NOMO-1 treated with dmso at 0.1 percent for 144 hours (cell line): Measurements from ENCODE around the gene CFAP251.
A peak's percentile ranks its signal among the peaks of the same experiment; 100 is the strongest.
"Not testable (repeated sequence)": the region's sequence is repeated elsewhere in the genome, so short reads cannot be mapped to it uniquely, and the experiment has no call there.

Source experiments
- DNase-seq: peaks from one replicate; lab custom pipeline; 2025; ENCODE audit not compliant: unreplicated experiment; lab: John Stamatoyannopoulos, UW

The CFAP251 gene

GRCh38 chr12:121903202-121903601 lies 15.2 kb upstream of the CFAP251 start:
- DNase-seq, result no peak

- no peak for DNase-seq
Measured at GRCh38 chr12:121905746-121906145, 12.6 kb upstream of the CFAP251 start.

GRCh38 chr12:121908702-121909101 lies 9.7 kb upstream of the CFAP251 start:
- DNase-seq, result no peak

DNA sequence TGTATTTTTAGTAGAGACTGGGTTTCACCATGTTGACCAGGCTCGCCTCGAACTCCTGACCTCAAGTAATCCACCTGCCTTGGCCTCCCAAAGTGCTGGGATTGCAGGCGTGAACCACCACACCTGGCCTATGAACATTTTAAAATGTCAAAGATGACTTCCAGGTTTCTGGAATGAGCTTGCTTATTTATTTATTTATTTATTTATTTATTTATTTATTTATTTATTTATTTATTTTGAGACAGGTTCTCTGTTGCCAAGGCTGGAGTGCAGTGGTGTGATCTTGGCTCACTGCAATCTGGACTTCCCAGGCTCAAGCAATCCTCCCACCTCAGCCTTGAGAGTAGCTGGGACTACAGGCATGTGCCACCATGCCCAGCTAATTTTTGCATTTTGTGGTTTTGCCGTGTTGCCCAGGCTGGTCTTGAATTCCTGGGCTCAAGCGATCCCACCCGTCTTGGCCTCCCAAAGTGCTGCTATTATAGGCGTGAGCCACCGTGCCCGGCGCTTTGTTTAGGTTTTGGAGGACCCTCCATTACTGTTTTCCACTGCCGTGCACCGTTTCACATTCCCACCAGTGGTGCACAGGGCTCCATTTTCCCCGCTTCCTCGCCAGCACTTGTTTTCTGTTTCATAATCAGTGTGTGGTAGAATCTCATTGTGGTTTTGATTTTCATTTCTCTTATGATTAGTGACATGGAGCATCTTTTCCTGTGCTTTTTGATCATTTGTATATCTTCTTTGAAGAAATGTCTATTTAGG lies 6.4 kb upstream of the CFAP251 start:
- no peak for DNase-seq

- no peak for DNase-seq
Measured at GRCh38 chr12:121915841-121916321, 2.5 kb upstream of the CFAP251 start.

DNA sequence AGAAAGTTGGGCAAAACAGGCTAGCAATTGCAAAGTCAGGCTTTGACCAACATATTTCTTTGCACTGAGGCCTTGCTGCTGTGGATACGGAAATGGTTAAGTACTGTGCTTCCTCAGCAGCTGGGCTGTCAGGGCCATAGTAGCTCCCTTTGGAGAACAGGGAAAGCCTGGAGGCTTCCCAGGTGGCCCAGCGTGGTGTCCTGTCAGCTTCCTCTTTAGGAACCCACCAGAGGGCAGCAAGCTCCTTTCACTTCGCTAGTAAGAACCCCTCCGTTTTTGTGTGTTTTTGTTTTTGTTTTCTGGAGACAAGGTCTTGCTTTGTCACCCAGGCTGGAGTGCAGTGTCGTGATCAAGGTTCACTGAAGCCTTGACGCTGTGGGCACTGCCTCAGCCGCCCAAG lies 1.7 kb upstream of the CFAP251 start:
- DNase-seq, result no peak

- no peak for DNase-seq
Measured at GRCh38 chr12:121918679-121919038, 267 bp downstream of the CFAP251 start.

DNA sequence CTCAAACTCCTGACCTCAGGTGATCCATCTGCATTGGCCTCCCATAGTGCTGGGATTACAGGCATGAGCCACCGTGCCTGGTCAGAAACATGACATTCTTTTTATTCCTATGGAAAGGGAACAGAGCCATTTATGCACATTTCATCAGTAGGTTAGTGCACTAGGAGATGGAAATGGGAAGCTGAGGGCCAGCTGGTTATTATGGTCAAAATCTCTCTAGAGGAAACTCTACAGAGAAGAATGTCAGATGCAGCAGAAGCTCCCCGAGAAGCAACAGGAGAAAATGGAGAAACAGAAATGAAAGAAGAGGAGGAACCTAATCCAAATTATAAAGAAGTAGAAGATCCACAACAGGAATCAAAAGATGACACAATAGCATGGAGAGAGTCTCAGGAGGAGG lies 2.7 kb downstream of the CFAP251 start:
- no peak for DNase-seq

- DNase-seq, result no peak
Measured at GRCh38 chr12:121925358-121925695, 6.9 kb downstream of the CFAP251 start.

DNA sequence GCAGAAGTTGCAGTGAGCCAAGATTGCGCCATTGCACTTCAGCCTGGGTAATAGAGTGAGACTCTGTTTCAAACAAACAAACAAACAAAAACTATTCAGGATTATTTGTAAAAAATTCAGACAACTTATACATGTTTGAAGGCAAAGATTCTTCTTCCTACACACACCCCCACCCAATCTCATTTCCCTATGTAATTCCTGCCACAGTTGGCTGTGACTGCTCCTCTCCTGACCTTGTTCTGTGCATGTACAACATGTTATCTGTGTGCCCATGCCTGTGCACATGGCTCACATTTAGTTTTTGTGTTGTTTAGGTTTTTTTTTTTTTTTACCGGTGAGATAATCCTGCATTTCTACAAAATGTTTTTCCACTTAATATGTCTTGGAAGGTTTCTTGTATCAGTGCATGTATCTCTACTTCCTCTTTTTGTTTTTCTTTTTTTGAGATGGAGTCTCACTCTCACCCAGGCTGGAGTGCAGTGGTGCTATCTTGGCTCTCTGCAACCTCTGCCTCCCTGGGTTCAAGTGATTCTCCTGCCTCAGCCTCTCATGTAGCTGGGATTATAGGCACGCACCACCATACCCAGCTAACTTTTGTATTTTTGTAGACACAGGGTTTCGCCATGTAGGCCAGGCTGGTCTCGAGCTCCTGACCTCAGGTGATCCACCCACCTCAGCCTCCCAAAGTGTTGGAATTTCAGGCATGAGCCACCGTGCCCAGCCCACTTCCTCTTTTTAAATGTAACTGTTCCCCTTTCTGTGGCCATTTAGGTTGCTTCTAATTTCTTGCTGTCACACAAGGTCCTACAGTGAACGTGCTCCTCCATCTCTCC lies 8.7 kb downstream of the CFAP251 start:
- DNase-seq, result peak; percentile 46

- DNase-seq, result no peak
Measured at GRCh38 chr12:121927813-121928212, 9.4 kb downstream of the CFAP251 start.

DNA sequence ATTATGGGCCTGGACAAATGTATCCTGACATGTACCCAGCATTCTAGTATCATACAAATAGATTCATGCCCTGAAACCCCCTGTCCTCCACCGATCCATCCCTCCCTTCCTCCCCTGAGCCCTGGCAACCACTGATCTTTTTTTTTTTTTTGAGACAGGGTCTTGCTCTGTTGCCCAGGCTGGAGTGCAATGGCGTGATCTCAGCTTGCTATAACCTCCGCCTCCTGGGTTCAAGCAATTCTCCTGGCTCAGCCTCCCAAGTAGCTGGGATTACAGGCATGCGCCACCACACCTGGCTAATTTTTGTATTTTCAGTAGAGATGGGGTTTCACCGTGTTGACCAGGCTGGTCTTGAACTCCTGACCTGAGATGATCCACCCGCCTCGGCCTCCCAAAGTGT lies 11.2 kb downstream of the CFAP251 start:
- DNase-seq, result not testable (repeated sequence)

GRCh38 chr12:121930862-121931261 lies 12.5 kb downstream of the CFAP251 start:
- no peak for DNase-seq

GRCh38 chr12:121932176-121932536 lies 13.8 kb downstream of the CFAP251 start:
- no peak for DNase-seq

DNA sequence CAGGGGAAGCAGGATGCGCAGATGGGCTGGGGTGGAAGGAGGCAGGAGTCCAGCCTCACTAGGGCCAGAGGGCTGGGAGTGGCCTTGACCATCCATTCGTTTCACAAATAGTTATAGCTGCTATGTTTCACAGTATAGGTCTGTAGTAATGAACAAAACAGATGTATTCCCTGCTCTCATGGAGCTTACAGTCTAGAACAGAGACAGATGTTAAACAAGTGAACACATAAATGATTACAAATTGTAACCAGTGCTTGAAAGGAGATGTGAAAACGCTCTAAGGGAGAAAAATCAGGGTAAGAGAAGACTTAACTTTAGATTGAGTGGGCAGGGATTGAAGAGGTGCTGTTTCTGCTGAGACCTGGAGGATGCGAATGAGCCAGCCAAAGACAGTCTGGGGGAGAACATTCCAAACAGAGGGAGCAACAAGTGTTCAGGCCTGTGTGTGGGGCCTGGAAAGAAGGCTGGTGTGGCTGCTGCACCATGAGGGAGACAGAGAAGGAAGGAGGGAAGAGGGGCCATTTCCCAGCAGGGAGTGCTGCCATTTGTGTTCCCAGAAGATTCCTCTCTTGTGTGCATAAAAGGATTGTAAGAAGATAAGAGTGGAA lies 14.6 kb downstream of the CFAP251 start:
- no peak for DNase-seq

GRCh38 chr12:121933522-121934308 lies 15.3 kb downstream of the CFAP251 start:
- no peak for DNase-seq

DNA sequence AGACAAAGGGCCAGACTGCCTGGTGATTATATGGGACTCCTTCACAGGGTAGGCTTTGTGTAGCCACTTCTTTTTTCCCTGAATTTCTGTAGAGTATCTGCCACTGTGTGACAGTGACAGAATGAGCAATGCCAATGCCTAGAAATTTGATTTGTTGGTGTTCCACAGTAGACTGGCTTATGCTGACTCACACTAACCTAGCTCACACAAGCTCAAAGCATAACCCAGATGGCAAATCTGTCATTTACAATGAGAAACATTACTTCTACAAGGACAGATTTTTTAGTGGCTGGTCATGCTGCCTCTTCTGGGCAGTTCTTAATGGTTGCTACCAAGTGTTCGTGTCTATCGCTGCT lies 15.9 kb downstream of the CFAP251 start:
- DNase-seq, result no peak

DNA sequence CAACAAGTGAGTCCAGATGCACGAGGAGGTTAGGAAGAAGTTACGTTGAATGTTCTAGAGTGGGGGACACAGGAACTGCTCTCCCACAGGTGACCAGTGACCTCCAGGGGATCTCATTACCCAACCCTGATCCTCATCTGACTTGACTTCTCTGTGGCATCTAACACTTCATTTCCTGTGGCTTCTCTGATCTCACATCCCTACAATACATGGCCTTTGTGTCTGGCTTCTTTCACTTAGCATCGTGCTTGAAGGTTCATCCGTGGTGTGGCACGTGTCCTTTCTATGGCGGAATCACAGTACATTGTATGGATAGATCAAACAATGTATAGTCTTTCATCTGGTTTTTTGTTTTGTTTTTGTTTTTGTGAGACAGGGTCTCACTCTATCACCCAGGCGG lies 19.3 kb downstream of the CFAP251 start:
- no peak for DNase-seq

GRCh38 chr12:121939186-121939585 lies 20.8 kb downstream of the CFAP251 start:
- DNase-seq, result no peak

GRCh38 chr12:121939992-121940766 lies 21.8 kb downstream of the CFAP251 start:
- DNase-seq, result no peak
